Measurements from ENCODE around the gene SBF1.
"Not testable (repeated sequence)": the region's sequence is repeated elsewhere in the genome, so short reads cannot be mapped to it uniquely, and the experiment has no call there.

SBF1 gene

DNA sequence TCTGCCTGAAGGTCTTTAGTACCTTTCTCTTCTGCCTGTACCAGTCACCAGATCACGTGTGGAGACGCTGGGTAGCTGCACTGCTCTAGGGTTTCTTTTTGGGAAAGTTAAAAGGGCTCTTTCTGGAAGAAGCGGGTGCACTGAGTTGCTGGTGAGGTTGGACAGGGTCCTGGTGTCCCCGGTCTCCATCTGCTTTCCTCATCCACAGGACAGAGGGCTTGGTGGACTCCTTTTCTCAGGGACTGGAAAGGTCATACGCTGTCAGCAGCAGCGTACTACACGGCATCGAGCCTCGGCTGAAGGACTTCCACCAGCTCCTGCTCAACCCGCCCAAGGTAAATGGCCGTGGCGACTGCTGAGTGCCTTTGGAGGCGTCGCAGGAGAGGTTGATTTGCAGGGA lies 52.8 kb downstream of the SBF1 start:
- no peak for DNase-seq

DNA sequence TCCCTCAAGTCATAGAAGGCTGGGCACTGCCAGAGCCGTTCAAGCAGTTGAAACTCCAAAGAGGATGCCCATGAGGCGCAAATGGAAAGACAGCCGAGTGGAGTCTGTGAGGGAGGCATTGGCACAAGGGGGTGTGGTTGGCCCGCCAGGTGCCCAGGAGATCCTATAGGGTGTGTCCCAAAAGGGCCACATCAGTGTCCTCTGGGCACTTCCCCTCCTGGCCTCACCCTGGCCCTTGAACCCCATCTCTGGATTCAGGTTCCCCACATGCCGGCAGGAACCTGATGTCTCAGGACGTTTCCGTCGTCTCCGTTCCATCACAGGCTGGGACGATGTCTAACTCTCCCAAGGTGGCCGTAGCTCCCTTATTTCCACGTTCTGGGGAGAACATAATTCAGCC lies 54.3 kb downstream of the SBF1 start:
- no peak for DNase-seq

DNA sequence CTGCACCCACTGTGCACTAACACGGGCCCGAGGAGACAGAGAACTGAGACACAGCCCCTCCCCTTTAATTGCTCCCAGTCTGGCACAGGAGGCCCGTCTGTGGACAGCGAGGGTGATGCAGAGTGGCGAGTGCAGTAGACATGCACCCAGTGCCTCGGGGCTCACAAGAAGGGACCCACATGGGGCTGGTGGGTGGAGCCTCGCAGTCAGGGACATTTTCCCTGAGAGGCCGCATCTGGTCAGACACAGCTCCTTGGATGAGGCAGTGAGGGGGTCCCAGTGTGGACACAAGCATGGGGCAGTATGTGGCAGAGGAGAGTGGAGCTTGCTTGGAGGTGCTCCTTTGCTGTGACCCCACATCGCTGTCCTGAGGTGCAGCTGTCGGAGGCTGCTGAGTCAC lies 54.8 kb downstream of the SBF1 start:
- no peak for DNase-seq

DNA sequence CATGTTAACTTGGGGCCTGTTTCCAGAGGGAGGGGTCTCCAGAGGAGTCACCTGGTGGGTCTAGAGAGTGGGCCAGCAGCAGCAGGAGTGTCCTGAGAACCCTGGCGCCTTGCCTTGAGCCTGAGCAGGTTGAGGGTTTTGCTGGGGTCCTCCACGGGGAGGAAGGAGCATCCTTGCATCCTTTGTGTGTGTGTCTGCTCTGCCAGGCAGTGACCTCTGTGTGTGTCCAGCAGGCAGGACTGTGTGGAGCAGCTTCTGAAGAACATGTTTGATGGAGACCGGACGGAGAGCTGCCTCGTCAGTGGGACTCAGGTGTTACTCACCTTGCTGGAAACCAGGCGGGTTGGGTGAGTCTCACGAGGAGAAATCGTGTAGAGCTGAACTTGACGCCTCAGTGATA lies 55.7 kb downstream of the SBF1 start:
- DNase-seq, result no peak

DNA sequence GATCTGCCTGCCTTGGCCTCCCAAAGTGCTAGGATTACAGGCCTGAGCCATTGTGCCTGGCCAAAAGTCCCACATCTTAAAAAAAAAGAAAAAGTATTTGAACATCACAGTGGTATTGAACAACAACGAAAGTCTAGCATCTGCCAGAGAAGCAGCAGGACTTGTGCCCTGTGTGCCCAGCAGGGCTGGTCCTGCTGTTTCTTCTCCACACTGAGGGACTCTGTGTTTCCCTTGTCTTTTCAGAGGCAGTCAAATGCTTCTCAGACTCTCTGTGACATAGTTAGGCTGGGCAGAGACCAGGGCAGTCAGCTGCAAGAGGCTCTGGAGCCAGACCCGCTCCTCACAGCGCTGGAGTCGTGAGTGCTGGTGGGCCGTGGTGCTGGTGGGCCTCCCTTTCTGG lies 56.2 kb downstream of the SBF1 start:
- DNase-seq, result no peak

DNA sequence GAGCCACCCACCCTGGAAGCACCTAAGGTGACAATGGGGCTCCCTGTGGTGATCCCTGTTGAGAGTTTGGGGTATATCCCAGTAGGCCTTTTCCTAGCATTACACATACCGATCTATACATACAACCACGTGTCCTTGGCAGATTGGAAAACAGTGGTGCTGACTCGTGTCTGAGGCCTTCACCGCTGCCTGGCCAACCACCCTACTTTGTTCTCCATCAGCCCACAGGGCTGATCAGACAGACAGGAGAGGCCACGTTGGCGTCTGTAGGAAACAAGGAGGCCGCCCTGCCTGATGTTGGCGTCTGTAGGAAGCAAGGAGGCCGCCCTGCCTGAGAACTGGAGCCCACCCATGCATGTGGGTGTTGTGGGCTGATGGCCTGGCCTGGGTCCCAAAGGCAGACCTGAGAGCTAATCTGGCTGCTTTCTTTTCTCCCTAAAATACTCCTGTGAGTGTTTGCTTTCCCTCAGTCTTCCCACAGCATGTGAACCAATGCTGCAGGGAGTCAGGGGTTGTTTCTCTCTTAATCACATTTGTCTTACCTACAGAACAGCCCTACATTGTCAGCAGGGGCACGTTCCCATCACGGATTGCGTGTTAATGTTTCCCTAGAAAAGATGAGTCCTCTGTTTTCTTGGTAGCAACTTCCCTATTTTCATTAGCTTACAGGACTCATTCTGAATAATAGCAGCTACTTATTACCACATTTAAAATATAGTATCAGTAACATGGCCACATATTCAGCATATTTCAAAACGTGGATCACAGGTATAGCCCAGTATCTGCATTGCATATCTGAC lies 57.2 kb downstream of the SBF1 start:
- DNase-seq, result no peak

DNA sequence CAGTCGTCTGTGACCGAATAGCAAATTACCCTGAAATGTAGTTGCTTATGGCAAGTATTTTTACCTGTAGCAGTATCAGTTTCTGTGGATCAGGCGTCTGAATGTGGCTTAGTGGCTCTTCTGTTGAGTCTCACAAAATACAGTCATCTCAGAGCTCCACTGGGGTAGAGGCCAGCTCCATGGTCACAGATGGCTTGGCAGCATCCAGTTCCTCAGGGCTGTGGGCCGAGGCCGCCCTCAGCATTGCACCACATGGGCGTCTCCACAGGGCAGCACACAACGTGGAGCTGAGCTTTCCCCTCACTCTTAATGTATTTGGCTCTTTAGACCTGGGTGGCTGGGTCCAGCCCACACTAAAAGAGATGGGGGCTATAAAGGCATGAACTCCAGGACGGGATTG lies 57.8 kb downstream of the SBF1 start:
- no peak for DNase-seq

DNA sequence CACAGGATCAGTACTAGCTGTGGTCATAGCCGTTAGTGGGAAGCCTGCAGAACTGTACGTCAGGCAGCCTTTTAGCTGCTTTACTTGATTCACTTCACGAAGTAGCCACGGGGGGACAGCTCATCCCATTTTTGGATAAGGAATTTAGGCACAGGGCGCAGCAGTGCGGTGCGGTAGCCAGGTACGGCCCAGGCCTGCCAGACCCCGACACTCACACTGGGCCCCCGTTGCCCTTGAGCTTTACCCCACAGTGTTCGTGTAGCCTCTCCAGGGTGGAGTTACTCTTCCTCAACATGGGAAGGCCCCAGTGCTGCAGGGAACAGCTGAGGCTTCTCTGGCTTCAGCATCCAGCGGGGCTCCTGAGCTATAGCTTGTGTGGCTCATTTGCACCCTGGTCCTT lies 59.4 kb downstream of the SBF1 start:
- DNase-seq, result no peak

DNA sequence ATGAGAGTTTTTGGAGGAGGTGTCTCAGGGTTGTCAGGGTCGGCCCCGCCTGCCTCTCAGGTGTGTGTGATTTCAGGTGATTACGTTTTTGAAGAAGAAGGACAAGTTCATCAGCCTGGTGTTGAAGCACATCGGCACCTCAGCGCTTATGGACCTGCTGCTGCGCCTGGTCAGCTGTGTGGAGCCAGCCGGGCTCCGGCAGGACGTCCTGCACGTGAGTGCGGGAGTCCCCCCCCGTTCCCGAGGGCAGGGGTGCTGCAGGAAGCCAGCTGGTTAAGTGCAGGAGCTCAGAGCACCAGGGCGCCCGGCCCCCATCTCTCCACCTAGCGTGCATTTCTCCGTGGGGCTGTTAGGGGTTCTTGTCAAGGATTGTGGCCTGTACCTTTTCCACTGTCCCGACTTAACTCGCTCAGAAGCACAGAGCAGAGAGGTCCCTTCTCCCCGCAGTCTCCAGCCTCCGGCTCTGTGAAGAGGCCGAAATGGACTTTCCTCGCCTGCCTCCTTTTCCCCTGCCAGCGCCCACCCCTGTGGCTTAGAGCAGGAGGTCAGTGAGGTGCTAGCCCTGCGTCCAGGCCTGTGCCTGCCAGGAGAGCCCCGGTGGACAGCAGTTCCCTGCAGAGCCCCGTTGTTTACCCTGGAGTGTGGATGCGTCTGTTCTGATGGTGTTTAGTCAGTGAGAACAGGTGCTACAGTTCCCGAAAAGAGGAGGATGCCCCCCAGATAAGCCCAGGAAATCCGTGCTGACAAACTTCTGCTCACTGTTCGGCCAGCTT lies 60.2 kb downstream of the SBF1 start:
- no peak for DNase-seq

DNA sequence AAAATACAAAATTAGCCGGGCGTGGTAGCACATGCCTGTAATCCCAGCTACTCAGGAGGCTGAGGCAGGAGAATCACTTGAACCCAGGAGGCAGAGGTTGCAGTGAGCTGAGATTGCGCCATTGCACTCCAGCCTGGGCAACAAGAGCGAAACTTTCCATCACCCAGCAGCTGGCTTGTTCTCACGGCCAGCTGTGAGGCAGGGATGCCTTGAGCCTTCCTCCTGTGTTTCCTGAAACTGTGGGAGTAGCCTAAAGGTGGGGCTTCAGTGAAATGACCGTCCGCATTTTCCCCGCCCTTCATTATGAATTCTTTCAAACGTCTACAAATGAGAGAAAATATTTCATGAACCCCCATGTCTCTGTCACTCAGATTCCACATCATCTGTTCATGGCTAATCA lies 65.9 kb downstream of the SBF1 start:
- DNase-seq, result not testable (repeated sequence)

DNA sequence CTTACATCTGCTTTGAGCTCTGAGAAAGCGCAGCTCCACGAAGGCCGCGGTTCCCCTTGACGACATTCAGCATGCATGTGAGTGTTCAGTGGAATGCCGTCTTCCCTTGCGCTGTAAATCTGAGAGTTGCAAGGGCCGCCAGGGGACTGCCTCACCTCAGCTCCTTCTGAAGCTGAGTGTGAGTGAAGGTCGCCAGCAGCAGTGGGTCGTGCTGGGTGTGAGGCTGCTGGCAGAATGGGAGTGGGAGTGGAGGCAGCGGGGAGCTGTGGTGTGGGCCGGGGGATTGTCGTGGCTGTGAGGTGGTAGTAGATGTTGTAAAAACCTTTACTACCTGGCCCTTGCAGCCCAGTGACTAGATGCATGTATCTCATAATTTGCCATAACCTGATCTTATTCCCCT lies 66.5 kb downstream of the SBF1 start:
- DNase-seq, result no peak

DNA sequence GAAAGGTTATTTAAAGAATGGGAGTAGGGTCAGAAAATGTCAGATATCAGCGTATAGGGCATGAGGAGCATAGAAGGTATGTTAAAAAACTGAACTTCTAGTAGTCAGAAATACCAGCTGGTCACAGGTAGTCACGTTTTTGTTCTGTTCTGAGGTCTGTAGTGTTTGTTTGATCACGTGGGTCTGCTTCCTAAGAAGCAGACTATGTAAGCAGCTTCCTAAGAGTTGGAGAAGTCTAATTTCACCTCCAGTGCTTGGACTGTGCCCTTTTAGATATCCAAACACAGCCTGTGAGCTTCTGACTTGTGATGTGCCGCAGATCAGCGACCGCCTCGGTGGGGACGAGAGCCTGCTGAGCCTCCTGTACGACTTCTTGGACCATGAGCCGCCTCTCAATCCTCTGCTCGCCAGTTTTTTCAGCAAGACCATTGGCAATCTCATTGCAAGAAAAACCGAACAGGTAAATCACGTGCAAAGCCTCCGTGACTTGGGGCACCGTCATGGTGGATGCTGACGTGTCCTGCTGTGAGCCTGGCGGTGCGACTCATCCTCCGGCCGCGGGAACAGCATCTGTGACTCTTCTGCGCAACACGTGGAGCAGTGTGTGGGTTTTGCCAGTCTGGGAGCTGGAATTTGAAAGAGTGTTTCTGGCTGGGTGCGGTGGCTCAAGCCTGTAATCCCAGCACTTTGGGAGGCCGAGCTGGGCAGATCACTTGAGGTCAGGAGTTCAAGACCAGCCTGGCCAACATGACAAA lies 68.2 kb downstream of the SBF1 start:
- no peak for DNase-seq

DNA sequence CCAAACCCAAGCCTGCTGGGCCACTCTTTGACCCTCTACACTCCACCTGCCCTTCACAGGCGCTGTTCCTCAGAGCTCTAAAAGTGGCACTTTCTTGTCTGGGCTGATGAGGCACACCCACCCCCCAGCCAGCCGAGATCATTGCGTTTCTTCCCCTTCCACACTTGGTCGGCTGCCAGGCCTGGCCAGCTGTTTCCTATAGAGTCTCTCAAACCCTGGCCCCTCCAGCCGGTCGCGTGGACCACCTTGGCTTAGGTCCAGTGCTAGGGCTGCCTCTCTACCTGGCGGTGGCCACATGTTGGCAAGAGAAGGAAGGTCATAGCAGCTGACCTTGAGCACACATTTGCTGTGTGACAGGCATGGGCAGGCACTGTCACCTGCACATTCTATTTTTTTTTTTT lies 71.1 kb downstream of the SBF1 start:
- DNase-seq, result no peak

DNA sequence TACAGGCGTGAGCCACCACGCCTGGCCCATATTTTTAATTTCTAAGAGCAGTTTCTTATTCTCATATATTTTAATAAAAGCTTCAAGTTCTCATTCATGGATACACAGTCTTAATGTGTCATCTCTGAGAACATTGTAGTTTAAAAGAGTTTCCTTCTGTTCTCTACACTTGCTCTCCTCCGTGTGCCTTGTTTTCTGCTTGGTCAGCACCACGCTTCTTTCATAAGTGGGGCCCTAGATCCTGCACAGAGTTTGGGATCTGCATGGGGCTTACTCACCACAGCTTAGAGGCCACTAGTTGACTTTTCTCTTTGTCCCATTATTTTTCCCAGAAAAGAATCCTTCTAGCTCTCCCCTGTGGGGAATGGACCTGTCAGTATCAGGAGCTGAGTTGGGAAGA lies 72.9 kb downstream of the SBF1 start:
- no peak for DNase-seq

DNA sequence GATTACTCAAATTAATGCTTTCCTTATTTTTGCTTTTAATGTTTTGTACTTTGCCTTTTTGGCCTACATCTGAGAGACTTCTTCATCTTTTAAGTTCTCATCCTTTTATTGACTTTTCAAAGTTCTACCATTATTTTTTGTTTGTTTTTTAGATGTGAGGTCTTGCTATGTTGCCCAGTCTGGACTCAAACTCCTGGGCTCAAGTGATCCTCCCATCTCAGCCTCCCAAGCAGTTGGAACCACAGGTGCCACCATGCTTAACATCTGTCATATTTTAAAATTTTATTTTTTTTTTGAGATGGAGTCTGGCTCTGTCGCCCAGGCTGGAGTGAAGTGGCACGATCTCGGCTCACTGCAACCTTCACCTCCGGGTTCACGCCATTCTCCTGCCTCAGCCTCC lies 73.9 kb downstream of the SBF1 start:
- DNase-seq, result no peak

DNA sequence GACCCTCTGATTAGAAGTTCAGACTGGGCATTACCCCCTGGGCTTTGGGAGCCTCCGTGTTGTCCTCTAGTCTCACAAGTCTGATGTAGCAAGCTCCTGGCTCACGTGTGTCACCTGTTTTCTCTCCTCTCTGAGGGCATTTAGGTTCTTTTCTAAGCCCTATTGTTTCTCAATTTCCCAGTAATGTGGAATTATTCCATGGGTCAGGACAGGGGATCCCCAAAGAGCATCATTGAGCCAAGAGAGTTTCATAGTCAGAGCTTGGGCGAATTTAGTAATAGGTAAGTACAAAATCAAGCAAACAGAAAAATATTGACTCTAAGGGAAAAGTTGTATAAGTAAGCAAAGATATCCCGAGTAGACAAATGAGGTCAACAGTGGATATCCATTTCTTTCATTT lies 74.4 kb downstream of the SBF1 start:
- no peak for DNase-seq

DNA sequence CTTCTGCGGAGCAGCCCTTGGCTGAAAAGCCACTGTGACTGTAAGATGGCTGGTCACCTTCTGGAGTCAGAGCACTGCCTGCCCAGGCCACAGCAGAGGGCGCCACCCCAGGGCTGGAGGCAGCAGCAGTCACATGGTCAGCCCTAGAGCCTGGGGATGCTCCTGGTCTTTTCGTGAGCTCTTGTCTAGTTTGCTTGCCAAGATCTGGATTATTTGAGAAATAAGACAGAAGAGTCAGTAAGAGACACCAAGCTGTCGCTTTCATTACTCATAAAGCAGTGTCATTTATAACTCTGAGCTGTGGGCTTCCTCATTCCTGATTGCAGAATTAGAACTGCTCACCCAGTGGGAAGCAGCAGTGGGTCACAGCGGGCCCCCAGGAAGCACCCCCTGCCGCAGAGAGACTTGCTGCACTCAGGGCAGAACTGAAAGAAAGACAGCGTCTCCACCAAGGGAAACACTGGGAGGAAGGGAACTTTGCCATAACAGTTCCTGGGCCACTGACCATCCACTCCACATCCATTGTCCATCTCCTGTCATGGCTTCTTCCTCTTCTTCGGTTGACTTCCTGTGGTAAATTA lies 75.0 kb downstream of the SBF1 start:
- DNase-seq, result no peak

DNA sequence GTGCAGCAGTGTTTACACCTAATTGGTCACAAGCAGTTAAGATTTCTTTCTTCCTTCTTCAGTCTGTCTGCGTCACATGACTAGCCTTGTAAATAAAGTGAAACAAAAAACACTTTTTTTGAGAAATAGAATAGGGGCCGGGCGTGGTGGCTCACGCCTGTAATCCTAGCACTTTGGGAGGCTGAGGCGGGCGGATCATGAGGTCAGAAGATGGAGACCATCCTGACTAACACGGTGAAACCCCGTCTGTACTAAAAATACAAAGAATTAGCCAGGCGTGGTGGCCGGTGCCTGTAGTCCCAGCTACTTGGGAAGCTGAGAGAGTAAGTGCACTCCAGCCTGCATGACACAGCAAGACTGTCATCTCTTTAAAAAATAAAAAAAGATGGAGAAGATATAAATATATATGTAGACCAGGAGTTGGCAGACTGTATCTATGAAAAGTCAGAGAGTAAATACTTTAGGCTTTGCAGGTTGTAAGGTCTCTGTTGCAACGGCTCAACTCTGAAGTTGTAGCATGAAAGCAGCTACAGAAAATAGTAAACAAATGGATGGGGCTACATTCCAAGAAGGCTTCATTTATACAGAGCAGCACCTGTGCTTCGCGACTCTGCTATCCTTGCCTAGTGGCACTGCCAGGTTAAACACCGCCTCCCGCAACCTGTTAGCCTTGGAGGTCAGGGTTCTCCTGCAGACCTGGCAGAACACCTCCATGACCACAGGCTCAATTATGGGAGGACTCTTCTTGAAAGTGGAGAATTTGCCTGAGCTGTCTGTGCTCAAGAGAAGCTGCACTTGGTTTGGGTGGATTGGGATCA lies 75.8 kb downstream of the SBF1 start:
- no peak for DNase-seq

DNA sequence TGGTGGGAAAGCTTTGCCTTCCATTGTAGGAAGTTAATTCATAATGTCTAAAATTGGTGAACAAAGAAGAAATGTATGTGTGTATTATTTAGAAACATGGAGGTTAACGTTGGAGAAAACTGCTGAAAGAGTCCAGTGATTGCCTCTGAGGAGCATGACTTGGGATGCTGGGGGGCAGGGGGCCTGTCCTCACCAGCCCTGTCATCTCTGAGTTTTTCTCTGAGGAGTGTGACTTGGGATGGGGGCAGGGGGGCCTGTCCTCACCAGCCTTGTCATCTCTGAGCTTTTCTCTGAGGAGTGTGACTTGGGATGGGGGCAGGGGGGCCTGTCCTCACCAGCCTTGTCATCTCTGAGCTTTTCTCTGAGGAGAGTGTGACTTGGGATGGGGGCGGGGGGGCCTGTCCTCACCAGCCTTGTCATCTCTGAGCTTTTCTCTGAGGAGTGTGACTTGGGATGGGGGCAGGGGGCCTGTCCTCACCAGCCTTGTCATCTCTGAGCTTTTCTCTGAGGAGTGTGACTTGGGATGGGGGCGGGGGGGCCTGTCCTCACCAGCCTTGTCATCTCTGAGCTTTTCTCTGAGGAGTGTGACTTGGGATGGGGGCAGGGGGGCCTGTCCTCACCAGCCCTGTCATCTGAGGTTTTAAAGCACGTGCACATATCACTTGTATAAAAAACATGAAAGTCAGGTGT lies 77.3 kb downstream of the SBF1 start:
- not testable (repeated sequence) for DNase-seq

DNA sequence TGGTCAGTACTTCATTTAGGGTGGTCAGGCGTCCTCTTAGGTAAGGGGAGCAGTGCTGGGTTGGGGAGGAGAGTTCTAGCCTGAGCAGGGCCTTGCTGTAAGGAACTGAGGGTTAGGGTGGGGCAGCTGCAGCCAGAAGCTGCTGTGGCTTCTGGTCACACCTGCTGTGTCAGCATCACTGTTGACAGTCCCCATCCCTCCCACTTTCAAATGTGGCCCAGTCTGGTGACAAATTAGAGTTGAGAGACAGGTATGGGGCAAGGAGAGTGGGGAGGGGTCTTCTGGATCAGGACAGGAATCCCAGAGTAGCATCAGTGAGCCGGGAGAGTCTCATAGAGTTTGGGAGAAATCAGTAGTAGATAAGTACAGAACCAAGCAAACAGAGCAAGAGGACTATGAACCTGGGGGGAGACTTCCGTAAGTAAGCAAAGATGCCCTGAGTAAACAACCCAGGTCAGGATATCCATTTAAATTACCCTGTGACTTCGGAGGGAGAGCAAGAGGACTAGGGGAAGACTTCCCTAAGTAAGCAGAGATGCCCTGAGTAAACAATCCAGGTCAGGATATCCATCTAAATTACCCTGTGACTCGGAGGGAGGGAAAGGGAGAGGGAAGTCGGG lies 78.0 kb downstream of the SBF1 start:
- no peak for DNase-seq

All from NCI-H526 treated with DMSO at 0.1 percent for 48 hours (cell line).